PC-9 (cell line): ENCODE measurements around the gene TTLL5. TPM values are rescaled to one million over a fixed set of nuclear protein-coding genes. Genes with fewer than 3 reads are reported as not detected.

Source experiments
- BruUV-seq: library from RNA; stranded (reverse); fragments of 400-500 nt; replicated peaks from 2 replicates; lab custom pipeline; 2021; lab: Mats Ljungman, UMichigan
- CTCF ChIA-PET: fragments of 300-600 bp; sonication (Branson Sonifier 250); formaldehyde crosslinking; loops from one replicate; lab custom pipeline; 2022; ENCODE audit warnings: antibody characterized with exemption; lab: Charles Lee
- POLR2A ChIA-PET: fragments of 300-600 bp; sonication (Branson Sonifier 250); formaldehyde crosslinking; loops from one replicate; lab custom pipeline; 2022; ENCODE audit warnings: antibody characterized with exemption; ENCODE audit not compliant: unreplicated experiment; lab: Charles Lee
- DNase-seq, 2 experiments: peaks; one replicate each; pipeline versions ENCODE4 v3.0.0 to v3.0.0-alpha.2; 2015 to 2022; ENCODE audit warnings: mixed read lengths in 1 of 2
- H2AFZ ChIP-seq: fragments of 200-600 bp; sonication (generic); 2 replicates; pipeline ENCODE4 v1.8.1; 2017; ENCODE audit warnings: antibody characterized with exemption
- H3F3A ChIP-seq: fragments of 200-600 bp; sonication (generic); 2 replicates; pipeline ENCODE4 v1.8.1; 2017; ENCODE audit warnings: antibody characterized with exemption, mild to moderate bottlenecking, low read depth; ENCODE audit not compliant: insufficient read depth
- H3K27ac ChIP-seq: fragments of 200-600 bp; sonication (generic); 2 replicates; pipeline ENCODE4 v1.6.1; 2016; ENCODE audit warnings: mixed run types
- H3K27me3 ChIP-seq: fragments of 200-600 bp; sonication (generic); 2 replicates; pipeline ENCODE4 v1.6.1; 2016; ENCODE audit warnings: low read depth, mixed run types; ENCODE audit not compliant: insufficient read depth
- H3K36me3 ChIP-seq: fragments of 200-600 bp; sonication (generic); 2 replicates; pipeline ENCODE4 v1.6.1; 2016; ENCODE audit warnings: low read depth, mixed run types
- H3K4me1 ChIP-seq: fragments of 200-600 bp; sonication (generic); replicated peaks from 2 replicates; pipeline ENCODE4 v1.6.1; 2016; ENCODE audit warnings: mixed run types; ENCODE audit not compliant: insufficient read depth
- H3K4me2 ChIP-seq: fragments of 200-600 bp; sonication (generic); 2 replicates; pipeline ENCODE4 v1.6.1; 2017; ENCODE audit warnings: mixed run types
- H3K4me3 ChIP-seq: fragments of 200-600 bp; sonication (generic); 2 replicates; pipeline ENCODE4 v1.6.1; 2016; ENCODE audit warnings: mixed run types
- H3K79me2 ChIP-seq: fragments of 200-600 bp; sonication (generic); 2 replicates; pipeline ENCODE4 v1.6.1; 2017; ENCODE audit warnings: low read depth, mixed run types
- H3K9me2 ChIP-seq: fragments of 200-600 bp; sonication (generic); 2 replicates; pipeline ENCODE4 v1.8.1; 2017; ENCODE audit warnings: mild to moderate bottlenecking; ENCODE audit not compliant: insufficient read depth
- H3K9me3 ChIP-seq: fragments of 200-600 bp; sonication (generic); 2 replicates; pipeline ENCODE4 v1.8.1; 2016; ENCODE audit warnings: low read depth; ENCODE audit not compliant: insufficient read depth
- H4K20me1 ChIP-seq: fragments of 200-600 bp; sonication (generic); 2 replicates; pipeline ENCODE4 v1.8.1; 2017; ENCODE audit not compliant: insufficient read depth
- EZH2 ChIP-seq: fragments of 200-600 bp; sonication (generic); IDR thresholded peaks from 2 replicates; pipeline ENCODE4 v1.8.0; 2017; ENCODE audit warnings: antibody characterized with exemption, low read depth
- intact Hi-C: fragments of 100-400 bp; cut with micrococcal nuclease; formaldehyde crosslinking; loops from one replicate; pipeline ENCODE4 v1.10.0; 2022; ENCODE audit not compliant: unreplicated experiment
- total RNA-seq: library from RNA; stranded (reverse); gene quantifications from 2 replicates; pipeline ENCODE4 v1.2.3, GENCODE V29; 2021
- TF ChIP-seq, protein P1 (sequence below): fragments of 200-600 bp; sonication (generic); conservative IDR thresholded peaks from 2 replicates; pipeline ENCODE4 v1.6.1; 2017; ENCODE audit warnings: mixed run types, antibody characterized with exemption, mild to moderate bottlenecking, moderate library complexity

The TTLL5 gene
- total RNA-seq, 1 experiment from 2014 or later, result 75.3 TPM

GRCh38 chr14:75851574-75851866, 190.5 kb downstream of the TTLL5 start:
- no peaks in the 10 kb centered on the region for H3K9me2 ChIP-seq
- TF ChIP-seq EZH2, result no peak
- TF ChIP-seq, protein P1, sequence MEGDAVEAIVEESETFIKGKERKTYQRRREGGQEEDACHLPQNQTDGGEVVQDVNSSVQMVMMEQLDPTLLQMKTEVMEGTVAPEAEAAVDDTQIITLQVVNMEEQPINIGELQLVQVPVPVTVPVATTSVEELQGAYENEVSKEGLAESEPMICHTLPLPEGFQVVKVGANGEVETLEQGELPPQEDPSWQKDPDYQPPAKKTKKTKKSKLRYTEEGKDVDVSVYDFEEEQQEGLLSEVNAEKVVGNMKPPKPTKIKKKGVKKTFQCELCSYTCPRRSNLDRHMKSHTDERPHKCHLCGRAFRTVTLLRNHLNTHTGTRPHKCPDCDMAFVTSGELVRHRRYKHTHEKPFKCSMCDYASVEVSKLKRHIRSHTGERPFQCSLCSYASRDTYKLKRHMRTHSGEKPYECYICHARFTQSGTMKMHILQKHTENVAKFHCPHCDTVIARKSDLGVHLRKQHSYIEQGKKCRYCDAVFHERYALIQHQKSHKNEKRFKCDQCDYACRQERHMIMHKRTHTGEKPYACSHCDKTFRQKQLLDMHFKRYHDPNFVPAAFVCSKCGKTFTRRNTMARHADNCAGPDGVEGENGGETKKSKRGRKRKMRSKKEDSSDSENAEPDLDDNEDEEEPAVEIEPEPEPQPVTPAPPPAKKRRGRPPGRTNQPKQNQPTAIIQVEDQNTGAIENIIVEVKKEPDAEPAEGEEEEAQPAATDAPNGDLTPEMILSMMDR, result no peak
- H3K27ac ChIP-seq, result no peak overlapping the region
- H3K4me2 ChIP-seq, result no peak overlapping the region
- H2AFZ ChIP-seq, result no peak overlapping the region
- no peaks in the 10 kb centered on the region for H3K27me3 ChIP-seq
- H3K79me2 ChIP-seq, result no peaks in the 10 kb centered on the region
- POLR2A ChIA-PET, result no interaction called here
- no peaks in the 10 kb centered on the region for H3F3A ChIP-seq
- H3K4me3 ChIP-seq, result no peak overlapping the region
- no TSS peak for BruUV-seq
- H3K9me3 ChIP-seq, result no peaks in the 10 kb centered on the region
- H3K4me1 ChIP-seq, result no peaks in the 10 kb centered on the region
- no peaks in the 10 kb centered on the region for H4K20me1 ChIP-seq
- no peaks in the 10 kb centered on the region for H3K36me3 ChIP-seq
- CTCF ChIA-PET, result no interaction called here
- intact Hi-C loops, result no loop called here
- DNase-seq, result no peak

DNA sequence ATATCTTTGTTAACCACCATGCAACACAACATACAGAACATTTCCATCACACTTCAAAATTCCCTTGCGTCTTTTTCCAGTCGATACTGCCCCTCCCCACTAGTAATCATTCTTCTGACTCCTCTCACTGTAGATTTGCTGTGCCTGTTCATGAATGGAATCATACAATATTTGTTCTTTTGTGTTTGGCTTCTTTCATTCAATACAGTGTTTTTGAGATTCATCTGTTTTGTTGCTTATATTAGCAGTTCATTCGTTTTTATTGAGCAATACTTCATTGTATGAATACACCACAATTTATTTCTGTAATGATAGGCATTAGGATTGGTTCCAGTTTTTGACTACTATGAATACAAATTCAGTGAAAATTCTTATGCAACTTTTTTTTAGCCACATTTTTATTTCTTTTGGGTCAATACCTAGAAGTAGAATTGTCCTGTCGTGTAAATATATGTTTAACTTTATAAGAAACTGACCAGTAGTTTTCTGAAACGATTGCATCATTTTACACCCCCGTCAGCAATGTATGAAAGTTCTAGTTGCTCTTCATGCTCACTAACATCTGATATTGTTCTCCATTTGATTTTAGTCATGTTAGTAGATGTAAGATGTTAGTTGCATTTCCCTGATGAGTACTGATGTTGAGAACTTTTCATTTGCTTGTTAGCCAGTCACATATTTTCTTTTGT, 193.2 kb downstream of the TTLL5 start:
- Histone ChIP-seq H3K4me3 (no peak overlapping the region), H3K27me3 (no peaks in the 10 kb centered on the region), H4K20me1 (no peaks in the 10 kb centered on the region), H3K9me3 (no peaks in the 10 kb centered on the region), H3K79me2 (no peaks in the 10 kb centered on the region), H2AFZ (no peak overlapping the region), H3K36me3 (no peaks in the 10 kb centered on the region), H3K9me2 (no peaks in the 10 kb centered on the region), H3K4me1 (no peaks in the 10 kb centered on the region), H3K27ac (no peak overlapping the region), H3F3A (no peaks in the 10 kb centered on the region), H3K4me2 (no peak overlapping the region)
- POLR2A ChIA-PET, result no interaction called here
- CTCF ChIA-PET, result no interaction called here
- TF ChIP-seq, protein P1, result no peak
- no peak for TF ChIP-seq EZH2
- DNase-seq, result no peak
- intact Hi-C loops, result no loop called here
- BruUV-seq, result no TSS peak

GRCh38 chr14:75857199-75857598, 196.2 kb downstream of the TTLL5 start:
- Histone ChIP-seq H3K27ac (no peak overlapping the region), H3K9me2 (no peaks in the 10 kb centered on the region), H3K79me2 (no peaks in the 10 kb centered on the region), H3K4me1 (peaks cover 20% of the 10 kb centered on the region), H4K20me1 (no peaks in the 10 kb centered on the region), H3K4me3 (no peak overlapping the region), H3K4me2 (no peak overlapping the region), H3K9me3 (no peaks in the 10 kb centered on the region), H2AFZ (no peak overlapping the region), H3K36me3 (no peaks in the 10 kb centered on the region), H3K27me3 (no peaks in the 10 kb centered on the region), H3F3A (peaks cover 13% of the 10 kb centered on the region; the same call in 1 of the 2 replicates)
- TF ChIP-seq EZH2, result no peak
- TF ChIP-seq, protein P1, result no peak
- ChIA-PET POLR2A (interaction anchor here (0.7 kb wide), 1 partner anchor 13 kb away, joined by 9 read pairs; no protein-coding TSS in a partner anchor), CTCF (no interaction called here)
- intact Hi-C loops, result no loop called here
- no peak for DNase-seq
- BruUV-seq, result no TSS peak
